ENCODE results near the gene STARD10.

Gene STARD10

DNA sequence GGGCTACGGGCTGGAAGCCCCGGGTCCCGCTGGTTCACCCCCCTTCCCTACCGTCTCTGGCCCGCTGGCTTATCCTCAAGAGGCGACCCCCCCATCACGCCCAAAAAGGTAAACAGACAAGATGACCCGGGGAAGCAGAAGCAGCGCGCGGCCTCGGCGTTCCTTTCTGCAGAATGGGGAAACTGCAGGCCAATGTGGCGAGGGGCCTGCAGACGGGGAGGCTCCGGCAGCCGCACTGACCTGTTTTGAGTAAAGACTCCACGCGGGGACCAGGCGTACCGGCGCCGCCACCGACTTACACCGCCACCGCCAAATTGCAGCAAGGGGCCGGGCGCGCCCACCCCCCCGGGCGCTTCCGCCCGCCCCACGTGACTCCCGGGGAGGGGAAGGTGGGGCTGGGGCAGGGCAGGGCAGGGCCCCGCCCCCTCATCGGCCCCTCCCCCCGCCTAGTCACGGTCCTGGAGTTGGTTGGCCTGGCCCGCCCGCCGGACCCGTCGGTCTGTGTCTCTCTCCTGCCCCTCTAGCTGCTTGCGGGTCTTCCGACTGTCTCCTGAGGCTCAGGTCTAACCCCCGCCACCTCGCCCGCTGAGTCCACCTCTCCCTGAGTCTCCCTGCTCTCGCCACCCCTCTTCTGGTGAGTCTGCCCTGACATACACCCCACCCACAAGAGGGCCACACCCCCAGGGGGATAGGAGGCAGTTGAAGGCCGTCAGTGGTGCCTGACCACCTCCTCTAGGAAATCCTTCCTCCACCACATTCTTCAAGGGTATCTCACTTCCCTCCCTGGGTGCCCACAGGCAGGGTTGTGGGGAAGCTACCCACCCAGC is 41.5 kb downstream of the STARD10 start, which contains the start of gene ARAP1:
ARAP1 (minus strand) TSS at position 321 of the 827 bp plus-strand sequence. CDS start 25,280 bp downstream, outside the sequence.
- TF ChIP-seq, protein P1, sequence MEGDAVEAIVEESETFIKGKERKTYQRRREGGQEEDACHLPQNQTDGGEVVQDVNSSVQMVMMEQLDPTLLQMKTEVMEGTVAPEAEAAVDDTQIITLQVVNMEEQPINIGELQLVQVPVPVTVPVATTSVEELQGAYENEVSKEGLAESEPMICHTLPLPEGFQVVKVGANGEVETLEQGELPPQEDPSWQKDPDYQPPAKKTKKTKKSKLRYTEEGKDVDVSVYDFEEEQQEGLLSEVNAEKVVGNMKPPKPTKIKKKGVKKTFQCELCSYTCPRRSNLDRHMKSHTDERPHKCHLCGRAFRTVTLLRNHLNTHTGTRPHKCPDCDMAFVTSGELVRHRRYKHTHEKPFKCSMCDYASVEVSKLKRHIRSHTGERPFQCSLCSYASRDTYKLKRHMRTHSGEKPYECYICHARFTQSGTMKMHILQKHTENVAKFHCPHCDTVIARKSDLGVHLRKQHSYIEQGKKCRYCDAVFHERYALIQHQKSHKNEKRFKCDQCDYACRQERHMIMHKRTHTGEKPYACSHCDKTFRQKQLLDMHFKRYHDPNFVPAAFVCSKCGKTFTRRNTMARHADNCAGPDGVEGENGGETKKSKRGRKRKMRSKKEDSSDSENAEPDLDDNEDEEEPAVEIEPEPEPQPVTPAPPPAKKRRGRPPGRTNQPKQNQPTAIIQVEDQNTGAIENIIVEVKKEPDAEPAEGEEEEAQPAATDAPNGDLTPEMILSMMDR (conservative IDR thresholded peaks at IDR 0.05; ENCODE audit: low read depth, low read length): peak; percentile 25
- peak; percentile 70 for DNase-seq (ENCODE audit: low read depth)
- peak within 1 kb of the TSS; percentile 79 for H3K4me3 ChIP-seq (ENCODE audit: low read depth, low read length)

DNA sequence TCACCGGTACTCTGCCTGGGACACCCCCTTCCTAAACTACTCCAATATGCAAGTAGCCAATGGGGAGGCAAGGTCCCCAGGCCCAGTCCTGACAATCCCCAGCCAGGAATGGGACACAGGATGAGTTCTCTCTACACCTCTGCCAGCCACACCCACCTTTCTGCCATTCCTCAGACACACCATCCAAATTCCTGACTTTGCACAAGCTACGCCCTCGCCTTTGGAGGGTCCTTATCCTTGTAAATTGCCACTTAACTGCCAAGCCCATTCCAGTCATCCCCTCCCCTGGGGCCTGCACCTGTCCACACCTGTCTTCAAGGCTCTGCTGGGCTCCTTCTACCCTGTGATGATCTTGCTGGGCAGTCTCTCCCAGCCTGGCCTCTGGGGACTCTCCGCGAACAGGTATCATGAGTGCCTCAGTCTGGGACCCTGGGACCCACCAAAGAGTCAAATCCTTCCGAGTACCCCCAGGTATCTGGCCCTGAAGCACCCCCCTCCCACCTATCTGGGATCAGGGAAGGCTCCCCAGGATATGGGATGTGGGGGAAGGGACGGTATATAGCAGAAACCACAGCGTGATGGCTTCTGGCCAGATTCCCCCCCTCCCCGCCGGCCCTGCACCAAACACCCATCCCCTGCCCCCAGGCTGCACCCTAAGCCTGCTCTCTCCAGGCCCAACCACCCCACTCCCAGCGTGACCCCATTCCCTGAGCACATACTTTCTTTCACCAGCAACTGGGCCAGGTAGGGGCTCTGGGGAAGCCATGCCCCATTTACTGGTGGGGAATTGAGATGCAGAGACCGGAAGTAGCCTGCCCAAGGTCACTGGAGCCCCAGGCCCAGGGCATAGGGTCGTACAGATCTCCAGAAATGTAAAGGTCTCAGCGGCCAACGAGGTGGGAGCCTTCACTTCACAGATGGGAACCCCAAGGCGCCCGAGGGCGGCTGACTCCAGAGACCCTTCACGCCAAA is 42.4 kb downstream of the STARD10 start:
- TF ChIP-seq, protein P1 (conservative IDR thresholded peaks at IDR 0.05; ENCODE audit: low read depth, low read length): no peak
- no peak for DNase-seq (ENCODE audit: low read depth)
- peak overlapping the region; percentile 79 for H3K4me3 ChIP-seq (ENCODE audit: low read depth, low read length)

DNA sequence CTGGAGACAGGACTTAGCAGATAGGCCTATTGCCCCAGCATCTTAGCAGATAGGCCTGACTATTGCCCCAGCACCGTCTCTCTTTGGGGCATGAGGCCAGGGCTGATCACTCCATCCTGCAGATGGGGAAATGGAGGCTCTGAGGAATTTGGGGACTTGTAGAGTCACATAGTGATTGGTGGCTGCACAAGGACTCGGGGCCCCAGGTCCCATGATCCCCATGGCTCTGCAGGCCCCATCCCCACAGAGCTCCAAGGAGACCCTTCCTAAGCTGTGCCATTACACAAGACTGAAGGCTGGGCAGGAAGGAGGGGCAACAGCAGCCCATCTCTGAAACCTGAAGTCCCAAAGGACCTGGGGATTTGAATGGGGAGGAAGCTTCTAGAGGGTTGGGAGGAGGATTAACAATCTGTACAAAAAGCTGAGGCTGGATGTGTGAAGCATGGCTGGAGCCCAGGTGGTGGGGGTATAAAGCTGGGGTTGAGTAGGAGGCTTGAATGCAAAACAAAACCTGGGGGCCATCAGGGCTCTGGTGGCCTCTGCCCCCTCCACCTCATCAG is 43.2 kb downstream of the STARD10 start:
- TF ChIP-seq, protein P1 (conservative IDR thresholded peaks at IDR 0.05; ENCODE audit: low read depth, low read length): no peak
- DNase-seq (ENCODE audit: low read depth): no peak
- H3K4me3 ChIP-seq (ENCODE audit: low read depth, low read length): no peak overlapping the region

DNA sequence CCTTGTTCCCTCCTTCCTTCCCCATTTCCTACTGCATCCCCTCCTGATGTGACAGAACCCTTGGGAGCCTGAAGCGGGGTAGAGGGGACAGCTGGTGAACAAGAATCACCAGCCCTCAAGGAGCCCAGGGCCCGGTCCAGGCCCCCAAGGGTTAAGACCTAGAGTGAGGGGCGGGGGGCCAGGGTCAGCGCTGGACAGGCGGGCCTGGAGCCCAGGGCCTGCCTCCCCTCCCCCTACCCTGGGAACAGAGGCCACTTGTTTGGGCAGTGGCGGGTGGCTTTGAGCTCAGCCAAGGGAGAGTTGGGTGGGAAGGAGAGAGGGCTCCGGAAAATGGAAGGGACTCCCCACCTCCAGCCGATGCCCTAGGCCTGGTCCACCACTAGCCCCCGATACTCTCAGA is 43.8 kb downstream of the STARD10 start:
- TF ChIP-seq, protein P1 (conservative IDR thresholded peaks at IDR 0.05; ENCODE audit: low read depth, low read length): no peak
- H3K4me3 ChIP-seq (ENCODE audit: low read depth, low read length): no peak overlapping the region
- DNase-seq (ENCODE audit: low read depth): no peak

DNA sequence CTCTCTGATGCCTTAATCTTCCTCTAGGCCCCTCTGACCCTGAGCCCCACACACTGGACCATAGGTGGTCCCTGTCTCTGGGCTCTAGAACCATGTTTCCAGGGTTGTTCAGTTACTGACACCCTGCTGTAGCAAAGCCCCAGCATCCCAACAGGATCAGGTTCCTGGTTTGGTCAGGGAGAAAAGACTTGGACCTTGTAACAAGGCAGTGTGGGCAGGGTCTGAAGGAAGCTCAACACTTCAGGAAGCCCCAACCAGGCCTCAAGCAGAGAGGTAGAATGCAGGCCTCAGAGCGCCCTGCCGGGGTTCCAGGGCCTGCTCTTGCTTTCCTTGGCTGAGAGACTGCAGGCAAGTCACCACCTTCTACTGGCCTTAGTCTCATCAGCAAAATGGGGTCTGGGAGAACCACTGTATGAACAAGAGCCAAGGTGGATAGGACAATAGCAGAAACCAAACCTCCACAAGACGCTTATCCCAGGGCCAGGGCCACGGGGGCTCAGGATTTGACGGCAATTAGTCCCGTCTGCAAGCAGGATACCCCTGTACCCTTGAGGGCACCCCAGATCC is 46.5 kb downstream of the STARD10 start:
- H3K4me3 ChIP-seq (ENCODE audit: low read depth, low read length): no peak overlapping the region
- no peak for DNase-seq (ENCODE audit: low read depth)
- TF ChIP-seq, protein P1 (conservative IDR thresholded peaks at IDR 0.05; ENCODE audit: low read depth, low read length): no peak

DNA sequence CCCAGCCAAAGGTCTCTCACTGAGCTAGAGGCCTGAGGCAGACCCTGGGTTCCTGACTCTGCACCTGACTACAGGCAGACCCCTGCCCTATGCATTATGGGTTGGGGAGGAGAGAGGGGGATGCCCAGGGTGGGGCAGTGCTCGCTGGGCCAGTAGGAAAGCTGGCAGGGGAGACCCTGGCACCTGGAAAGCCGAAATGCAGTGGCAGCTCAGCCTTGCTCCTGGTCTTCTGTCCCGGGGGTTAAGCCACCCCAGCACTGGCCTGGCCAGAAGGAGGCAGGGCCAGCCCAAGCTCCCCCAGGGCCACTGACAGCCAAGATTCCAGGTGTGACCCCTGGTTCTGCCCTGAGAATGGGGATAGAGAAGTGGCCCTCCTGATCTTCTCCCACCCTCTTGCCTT is 47.0 kb downstream of the STARD10 start:
- H3K4me3 ChIP-seq (ENCODE audit: low read depth, low read length): no peak overlapping the region
- no peak for DNase-seq (ENCODE audit: low read depth)
- TF ChIP-seq, protein P1 (conservative IDR thresholded peaks at IDR 0.05; ENCODE audit: low read depth, low read length): no peak

All from choroid plexus epithelial cell (primary cell).